PC-3 (cell line): ENCODE results near the gene CNGA1.

Experiments used
- CTCF ChIP-seq: fragments of 300-600 bp; sonication (generic); conservative IDR thresholded peaks from 2 replicates; pipeline ENCODE4 v1.5.1; 2017; ENCODE audit warnings: antibody characterized with exemption, low read depth, mild to moderate bottlenecking, low read length
- EZH2 ChIP-seq: fragments of 300-600 bp; sonication (generic); IDR thresholded peaks from one replicate; pipeline ENCODE4 v1.6.1; 2017; ENCODE audit warnings: antibody characterized with exemption, mild to moderate bottlenecking, low read length; ENCODE audit not compliant: unreplicated experiment

DNA sequence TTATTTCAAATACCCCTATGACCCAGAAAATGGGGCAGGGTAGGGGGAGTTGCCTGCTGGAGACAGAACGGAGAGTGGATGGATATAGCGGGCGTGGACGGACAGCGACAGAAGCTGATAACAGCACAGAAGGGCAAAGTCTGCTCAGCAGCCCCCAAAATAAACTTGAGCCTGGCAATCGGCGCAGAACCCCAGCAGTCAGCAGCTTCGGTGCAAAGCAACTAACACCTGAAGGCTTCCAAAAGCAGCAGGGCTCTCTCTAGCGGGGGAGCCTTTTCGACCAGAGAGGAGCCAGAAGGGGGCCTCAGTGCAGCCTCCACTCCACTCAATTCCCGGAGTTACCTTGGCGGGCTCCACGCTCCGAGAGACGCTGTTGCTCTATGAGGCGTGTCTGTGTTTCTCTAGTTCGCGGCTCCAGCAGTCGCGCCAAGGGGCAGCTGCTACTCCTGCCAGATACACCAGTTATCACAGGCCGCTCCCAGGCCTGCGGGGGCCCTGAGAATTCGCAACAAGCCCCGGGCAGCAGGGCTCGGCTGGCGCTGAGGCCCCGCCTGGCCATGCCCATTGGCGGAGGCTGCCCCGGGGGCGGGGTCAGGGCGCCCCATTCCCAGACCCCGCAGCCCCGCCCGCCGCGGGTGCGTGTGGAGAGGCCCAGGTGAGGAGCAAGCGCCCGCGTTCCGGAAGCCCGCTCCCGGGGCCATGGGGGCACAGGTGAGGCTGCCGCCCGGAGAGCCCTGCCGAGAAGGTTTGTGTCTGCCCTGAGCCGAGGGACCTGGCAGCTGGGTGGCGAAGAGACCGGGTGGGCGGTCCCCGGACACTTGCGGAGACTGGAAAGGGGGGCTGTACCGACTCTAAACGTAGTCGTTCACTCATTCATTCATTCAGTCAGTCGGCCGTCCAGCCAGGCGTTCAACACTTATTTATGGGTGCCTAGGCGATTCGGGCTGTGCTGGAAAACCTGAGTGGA lies at the start of gene CNGA1, which contains the start of gene NIPAL1:
- TF ChIP-seq CTCF (peak; percentile 43; the same call in 1 of the 2 replicates), EZH2 (no peak)
